ENCODE data around the gene HMX2.
A peak's percentile ranks its signal among the peaks of the same experiment; 100 is the strongest.

Gene HMX2

DNA sequence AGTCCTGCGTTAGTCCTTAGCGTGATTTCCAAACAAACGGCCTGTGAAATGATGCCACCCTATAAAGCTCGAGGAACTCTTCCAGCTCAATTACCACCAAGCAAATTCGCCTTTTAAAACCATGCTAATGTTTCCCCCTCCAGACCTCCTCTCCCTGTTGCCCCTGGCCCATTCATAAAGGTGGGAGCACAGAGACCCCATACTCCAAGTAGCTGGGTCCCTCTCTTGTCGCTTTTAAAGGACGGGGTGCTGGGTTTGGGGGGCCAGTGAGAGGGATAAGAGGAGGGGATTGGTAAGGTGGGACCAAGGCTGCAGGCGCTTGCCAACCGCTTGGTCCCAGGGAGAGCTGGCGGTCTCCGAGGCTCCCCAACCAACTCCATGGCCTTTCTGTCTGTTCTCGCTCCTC, 1.2 kb downstream of the HMX2 start:
- no peak overlapping the region for H3K4me3 ChIP-seq (ENCODE audit: low read length)
- DNase-seq (ENCODE audit: low read depth) = no peak
- TF ChIP-seq, protein P1, sequence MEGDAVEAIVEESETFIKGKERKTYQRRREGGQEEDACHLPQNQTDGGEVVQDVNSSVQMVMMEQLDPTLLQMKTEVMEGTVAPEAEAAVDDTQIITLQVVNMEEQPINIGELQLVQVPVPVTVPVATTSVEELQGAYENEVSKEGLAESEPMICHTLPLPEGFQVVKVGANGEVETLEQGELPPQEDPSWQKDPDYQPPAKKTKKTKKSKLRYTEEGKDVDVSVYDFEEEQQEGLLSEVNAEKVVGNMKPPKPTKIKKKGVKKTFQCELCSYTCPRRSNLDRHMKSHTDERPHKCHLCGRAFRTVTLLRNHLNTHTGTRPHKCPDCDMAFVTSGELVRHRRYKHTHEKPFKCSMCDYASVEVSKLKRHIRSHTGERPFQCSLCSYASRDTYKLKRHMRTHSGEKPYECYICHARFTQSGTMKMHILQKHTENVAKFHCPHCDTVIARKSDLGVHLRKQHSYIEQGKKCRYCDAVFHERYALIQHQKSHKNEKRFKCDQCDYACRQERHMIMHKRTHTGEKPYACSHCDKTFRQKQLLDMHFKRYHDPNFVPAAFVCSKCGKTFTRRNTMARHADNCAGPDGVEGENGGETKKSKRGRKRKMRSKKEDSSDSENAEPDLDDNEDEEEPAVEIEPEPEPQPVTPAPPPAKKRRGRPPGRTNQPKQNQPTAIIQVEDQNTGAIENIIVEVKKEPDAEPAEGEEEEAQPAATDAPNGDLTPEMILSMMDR (IDR thresholded peaks at IDR 0.05; ENCODE audit: insufficient read depth, low read depth, low read length, missing control alignments) = no peak

DNA sequence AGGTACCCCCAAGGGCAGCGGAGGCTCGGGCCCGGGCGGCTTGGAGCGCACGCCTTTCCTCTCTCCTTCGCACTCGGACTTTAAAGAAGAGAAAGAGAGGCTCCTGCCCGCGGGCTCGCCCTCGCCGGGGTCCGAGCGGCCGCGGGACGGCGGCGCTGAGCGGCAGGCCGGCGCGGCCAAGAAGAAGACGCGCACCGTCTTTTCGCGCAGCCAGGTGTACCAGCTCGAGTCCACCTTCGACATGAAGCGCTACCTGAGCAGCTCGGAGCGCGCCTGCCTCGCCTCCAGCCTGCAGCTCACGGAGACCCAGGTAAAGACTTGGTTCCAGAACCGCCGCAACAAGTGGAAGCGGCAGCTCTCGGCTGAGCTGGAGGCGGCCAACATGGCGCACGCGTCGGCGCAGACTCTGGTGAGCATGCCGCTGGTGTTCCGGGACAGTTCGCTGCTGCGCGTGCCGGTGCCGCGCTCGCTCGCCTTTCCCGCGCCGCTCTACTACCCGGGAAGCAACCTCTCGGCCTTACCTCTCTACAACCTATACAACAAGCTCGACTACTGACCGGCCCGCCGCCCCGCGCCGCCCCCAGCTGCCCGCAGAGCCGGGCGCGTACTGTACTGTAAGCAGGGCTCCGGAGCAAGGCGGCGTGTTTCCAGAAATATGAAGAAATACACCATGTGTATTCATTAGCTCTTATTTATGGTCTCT, 1.8 kb downstream of the HMX2 start:
- peak; percentile 64 for DNase-seq (ENCODE audit: low read depth)
- peak overlapping the region; percentile 37 for H3K4me3 ChIP-seq (ENCODE audit: low read length)
- TF ChIP-seq, protein P1 (IDR thresholded peaks at IDR 0.05; ENCODE audit: insufficient read depth, low read depth, low read length, missing control alignments) = no peak

DNA sequence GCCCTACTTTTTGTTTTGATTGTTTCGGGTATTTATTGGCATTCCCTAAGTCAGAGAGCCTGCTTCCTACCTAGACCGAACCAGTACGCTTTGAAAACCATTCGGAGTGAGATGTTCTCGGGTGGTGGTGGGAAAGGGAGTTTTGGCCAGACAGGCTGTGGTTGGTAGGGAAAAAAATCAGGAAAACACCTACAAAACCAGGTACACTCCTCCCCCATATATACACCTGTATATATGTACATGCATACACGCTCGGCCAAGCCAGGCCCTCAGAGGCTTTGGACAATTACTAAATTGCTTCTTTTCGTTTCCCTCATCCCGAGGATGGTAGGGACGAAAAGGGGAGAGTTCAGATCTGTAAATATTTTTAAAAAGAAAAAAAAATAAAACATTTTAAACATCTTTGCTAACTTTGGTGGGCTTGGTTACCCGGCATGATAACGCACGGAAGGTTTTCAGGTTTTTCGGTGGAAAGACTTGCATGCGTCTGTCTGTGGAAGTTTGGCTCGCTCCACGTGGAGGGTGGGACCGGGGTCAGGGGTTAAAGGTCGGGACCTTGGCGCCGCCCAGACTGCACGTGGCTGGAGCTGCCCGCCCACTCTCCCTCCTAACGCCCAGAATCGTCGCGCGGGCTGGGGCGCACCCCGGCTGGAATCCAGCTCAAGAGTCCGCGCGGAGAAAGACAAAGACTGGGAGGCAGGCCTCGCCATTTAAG, 2.5 kb downstream of the HMX2 start:
- peak overlapping the region; percentile 37 for H3K4me3 ChIP-seq (ENCODE audit: low read length)
- TF ChIP-seq, protein P1 (IDR thresholded peaks at IDR 0.05; ENCODE audit: insufficient read depth, low read depth, low read length, missing control alignments) = no peak

DNA sequence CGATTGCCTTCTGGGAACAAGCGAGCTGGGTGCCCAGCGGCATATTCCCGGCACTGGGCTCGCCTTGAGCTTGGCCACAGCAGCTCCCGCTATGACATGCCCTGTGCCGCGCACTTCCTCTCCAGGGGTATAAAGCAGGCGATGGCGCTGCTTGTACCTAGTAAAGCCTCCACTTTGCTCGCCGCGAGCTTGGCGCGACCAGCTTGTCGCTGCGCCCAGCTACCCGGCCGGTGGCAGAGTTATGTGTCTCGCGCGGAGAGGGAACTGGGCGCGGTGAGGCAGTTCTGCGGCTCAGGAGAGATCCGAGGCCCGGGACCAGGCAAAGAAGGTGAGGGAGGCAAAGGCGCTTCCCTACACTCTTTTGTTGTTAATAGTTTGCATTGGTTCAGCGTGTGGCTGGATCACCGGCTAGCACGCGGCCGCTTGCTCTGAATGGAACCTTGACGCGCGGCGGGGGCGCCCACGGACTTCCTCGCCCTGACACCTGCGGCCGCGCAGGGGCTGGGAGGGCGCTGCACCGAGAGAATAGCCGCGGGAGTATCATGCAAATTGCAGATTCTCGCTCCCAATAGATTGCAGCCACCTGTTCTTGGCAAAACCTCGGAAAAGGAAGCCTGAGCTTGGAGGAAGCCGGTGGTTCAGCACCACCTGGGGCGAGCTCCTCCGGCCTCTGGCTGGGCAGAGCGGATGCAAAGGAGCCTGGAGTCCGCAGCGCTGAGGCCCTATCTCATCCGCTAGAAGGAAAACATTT, 3.2 kb downstream of the HMX2 start:
- DNase-seq (ENCODE audit: low read depth) = peak; percentile 59
- TF ChIP-seq, protein P1 (IDR thresholded peaks at IDR 0.05; ENCODE audit: insufficient read depth, low read depth, low read length, missing control alignments) = no peak
- peak overlapping the region; percentile 28 for H3K4me3 ChIP-seq (ENCODE audit: low read length)

More for the DNA sequence above, 2.5 kb downstream of the HMX2 start:
- DNase-seq (ENCODE audit: low read depth) = no peak

DNA sequence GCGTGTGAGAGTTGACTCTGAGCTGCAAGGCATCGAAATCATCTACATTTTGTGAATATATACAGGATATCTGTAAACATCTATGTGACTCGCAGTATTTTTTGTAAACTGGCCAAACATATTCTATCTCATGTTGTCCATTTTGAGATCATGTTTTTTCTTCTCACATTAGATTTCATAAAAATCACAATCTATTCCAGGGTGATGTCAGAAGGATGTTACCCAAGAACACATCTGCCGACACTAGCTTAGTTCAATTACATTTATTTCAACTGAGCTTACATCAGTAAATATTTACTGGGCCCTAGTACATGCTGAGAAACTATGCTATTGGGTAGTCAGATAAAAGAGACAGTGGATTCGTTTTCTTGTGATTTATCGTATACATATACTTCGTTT, 3.8 kb downstream of the HMX2 start:
- TF ChIP-seq, protein P1 (IDR thresholded peaks at IDR 0.05; ENCODE audit: insufficient read depth, low read depth, low read length, missing control alignments) = no peak
- no peak overlapping the region for H3K4me3 ChIP-seq (ENCODE audit: low read length)
- DNase-seq (ENCODE audit: low read depth) = no peak

DNA sequence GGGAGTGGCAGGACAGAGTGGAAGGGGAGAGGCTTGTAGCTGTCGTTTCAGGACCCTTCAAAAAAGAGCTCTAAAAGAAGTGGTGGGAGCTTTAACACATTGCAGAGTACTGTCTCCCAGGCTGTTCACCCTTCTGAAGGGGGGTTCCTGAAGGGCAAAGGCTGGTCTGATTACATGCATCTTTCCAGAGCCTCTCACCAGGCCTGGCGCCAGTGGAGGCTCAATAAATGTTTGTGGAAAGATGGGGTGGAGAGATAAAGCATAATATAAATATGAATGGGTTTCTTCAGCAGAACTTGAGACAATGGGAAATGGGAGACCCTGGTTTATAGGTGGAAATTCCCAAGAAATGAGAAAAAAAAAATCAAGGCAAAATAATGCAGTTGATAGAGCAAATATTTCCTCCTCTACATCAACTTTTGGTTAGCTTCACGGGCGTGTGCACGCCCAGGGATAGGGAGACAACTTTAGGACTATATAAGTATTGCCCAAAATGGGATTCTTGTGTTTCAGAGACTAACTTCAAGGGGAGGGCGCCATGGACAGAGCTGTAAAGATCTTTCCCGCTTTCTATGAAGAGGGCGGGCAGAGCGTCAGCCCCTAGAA, 5.7 kb downstream of the HMX2 start:
- TF ChIP-seq, protein P1 (IDR thresholded peaks at IDR 0.05; ENCODE audit: insufficient read depth, low read depth, low read length, missing control alignments) = no peak
- DNase-seq (ENCODE audit: low read depth) = no peak
- H3K4me3 ChIP-seq (ENCODE audit: low read length) = no peak overlapping the region

Data from epithelial cell of esophagus (primary cell).